Calu3 (cell line): ENCODE measurements around the gene TUBB1. TPM values are rescaled to one million over a fixed set of nuclear protein-coding genes. Genes with fewer than 3 reads are reported as not detected.
A peak's percentile ranks its signal among the peaks of the same experiment; 100 is the strongest.

Source experiments
- BruUV-seq: library from RNA; stranded (reverse); fragments of 400-500 nt; replicated peaks from 2 replicates; lab custom pipeline; 2021; lab: Mats Ljungman, UMichigan
- CTCF ChIA-PET: fragments of 300-600 bp; sonication (Branson Sonifier 250); formaldehyde crosslinking; loops from one replicate; lab custom pipeline; 2022; ENCODE audit warnings: antibody characterized with exemption; lab: Charles Lee
- DNase-seq: peaks from one replicate; pipeline ENCODE4 v3.0.0; 2022
- H3K27ac Mint-ChIP-seq: one replicate; pipeline ENCODE4 v1.8.0; 2022; ENCODE audit warnings: mixed read lengths; ENCODE audit not compliant: unreplicated experiment
- H3K27me3 Mint-ChIP-seq: one replicate; pipeline ENCODE4 v1.8.0; 2022; ENCODE audit warnings: mixed read lengths; ENCODE audit not compliant: unreplicated experiment
- H3K36me3 Mint-ChIP-seq: one replicate; pipeline ENCODE4 v1.8.0; 2022; ENCODE audit warnings: mild to moderate bottlenecking, moderate library complexity, mixed read lengths; ENCODE audit not compliant: insufficient read depth, unreplicated experiment
- H3K4me1 Mint-ChIP-seq: one replicate; pipeline ENCODE4 v1.8.0; 2022; ENCODE audit warnings: mild to moderate bottlenecking, low read depth, mixed read lengths; ENCODE audit not compliant: unreplicated experiment
- H3K4me3 Mint-ChIP-seq: one replicate; pipeline ENCODE4 v1.8.0; 2022; ENCODE audit warnings: mild to moderate bottlenecking, low read depth, moderate library complexity, mixed read lengths; ENCODE audit not compliant: unreplicated experiment
- H3K9me3 Mint-ChIP-seq: one replicate; pipeline ENCODE4 v1.8.0; 2022; ENCODE audit warnings: low read depth, mixed read lengths; ENCODE audit not compliant: unreplicated experiment
- intact Hi-C: fragments of 100-400 bp; cut with micrococcal nuclease; formaldehyde crosslinking; loops from one replicate; pipeline ENCODE4 v1.10.0; 2022; ENCODE audit not compliant: unreplicated experiment
- total RNA-seq: library from RNA; stranded (reverse); gene quantifications from 2 replicates; pipeline ENCODE4 v1.2.3, GENCODE V29; 2022
- TF ChIP-seq, protein P1 (sequence below): fragments of 200-600 bp; IDR thresholded peaks from one replicate; pipeline ENCODE4 v1.8.0; 2022; ENCODE audit warnings: antibody characterized with exemption; ENCODE audit not compliant: unreplicated experiment

The TUBB1 gene
- total RNA-seq, 1 experiment from 2014 or later, result not detected

DNA sequence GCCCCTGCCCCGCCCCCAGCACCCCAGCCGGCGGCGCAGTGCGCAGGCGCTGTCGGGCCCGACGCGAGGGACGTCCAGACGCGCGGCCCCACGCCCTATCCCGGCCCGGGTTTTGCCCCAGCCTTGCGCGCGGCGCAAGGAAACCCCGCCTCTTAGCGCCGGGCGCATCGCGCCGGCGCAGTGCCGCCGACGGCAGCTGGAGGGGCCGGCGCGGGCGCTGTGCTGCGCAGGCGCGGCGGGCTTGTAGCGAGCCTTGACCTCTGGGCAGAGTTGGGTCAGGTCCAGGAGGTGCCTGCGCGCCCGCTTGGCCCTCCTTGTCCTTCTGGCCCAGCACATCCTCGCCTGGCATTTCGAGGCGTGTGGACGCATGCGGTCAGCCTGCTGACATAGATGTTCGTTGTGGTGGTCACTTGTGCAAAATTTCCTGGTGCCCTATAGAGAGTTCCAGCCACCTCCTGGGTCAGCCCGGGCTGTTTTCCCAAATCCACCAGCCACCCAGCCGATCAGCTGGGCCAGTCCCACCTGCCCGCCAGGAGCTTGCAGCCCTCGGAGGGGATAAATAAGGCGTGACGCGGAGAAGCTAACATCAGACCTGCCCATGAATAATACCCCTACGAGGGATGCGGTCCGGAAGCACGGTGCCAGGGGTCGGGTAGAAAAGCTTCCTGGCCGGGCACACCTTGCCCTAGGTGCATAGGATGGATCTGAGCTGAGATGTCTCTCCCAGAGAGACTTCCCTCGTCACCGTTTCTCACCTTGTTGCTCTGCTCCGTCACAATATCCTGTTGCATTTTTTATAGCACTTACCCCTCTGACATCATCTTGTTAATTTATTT is 23.8 kb downstream of the TUBB1 start:
- peaks cover 48% of the 10 kb centered on the region for H3K36me3 Mint-ChIP-seq
- peaks cover 11% of the 10 kb centered on the region for H3K27me3 Mint-ChIP-seq
- peaks cover 27% of the 10 kb centered on the region for H3K4me1 Mint-ChIP-seq
- TF ChIP-seq, protein P1, sequence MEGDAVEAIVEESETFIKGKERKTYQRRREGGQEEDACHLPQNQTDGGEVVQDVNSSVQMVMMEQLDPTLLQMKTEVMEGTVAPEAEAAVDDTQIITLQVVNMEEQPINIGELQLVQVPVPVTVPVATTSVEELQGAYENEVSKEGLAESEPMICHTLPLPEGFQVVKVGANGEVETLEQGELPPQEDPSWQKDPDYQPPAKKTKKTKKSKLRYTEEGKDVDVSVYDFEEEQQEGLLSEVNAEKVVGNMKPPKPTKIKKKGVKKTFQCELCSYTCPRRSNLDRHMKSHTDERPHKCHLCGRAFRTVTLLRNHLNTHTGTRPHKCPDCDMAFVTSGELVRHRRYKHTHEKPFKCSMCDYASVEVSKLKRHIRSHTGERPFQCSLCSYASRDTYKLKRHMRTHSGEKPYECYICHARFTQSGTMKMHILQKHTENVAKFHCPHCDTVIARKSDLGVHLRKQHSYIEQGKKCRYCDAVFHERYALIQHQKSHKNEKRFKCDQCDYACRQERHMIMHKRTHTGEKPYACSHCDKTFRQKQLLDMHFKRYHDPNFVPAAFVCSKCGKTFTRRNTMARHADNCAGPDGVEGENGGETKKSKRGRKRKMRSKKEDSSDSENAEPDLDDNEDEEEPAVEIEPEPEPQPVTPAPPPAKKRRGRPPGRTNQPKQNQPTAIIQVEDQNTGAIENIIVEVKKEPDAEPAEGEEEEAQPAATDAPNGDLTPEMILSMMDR, result no peak
- peak; percentile 99 for DNase-seq
- no peaks in the 10 kb centered on the region for H3K9me3 Mint-ChIP-seq
- peak overlapping the region; percentile 43 for H3K27ac Mint-ChIP-seq
- peak overlapping the region; percentile 63 for H3K4me3 Mint-ChIP-seq
- CTCF ChIA-PET, result interaction anchor here (0.9 kb wide), 1 partner anchor 179 kb away, joined by 3 read pairs; no protein-coding TSS in a partner anchor
- BruUV-seq, result no TSS peak
- intact Hi-C loops, result loop anchor here (1.0 kb wide), 1 partner anchor 22 kb away; no protein-coding TSS in a partner anchor

DNA sequence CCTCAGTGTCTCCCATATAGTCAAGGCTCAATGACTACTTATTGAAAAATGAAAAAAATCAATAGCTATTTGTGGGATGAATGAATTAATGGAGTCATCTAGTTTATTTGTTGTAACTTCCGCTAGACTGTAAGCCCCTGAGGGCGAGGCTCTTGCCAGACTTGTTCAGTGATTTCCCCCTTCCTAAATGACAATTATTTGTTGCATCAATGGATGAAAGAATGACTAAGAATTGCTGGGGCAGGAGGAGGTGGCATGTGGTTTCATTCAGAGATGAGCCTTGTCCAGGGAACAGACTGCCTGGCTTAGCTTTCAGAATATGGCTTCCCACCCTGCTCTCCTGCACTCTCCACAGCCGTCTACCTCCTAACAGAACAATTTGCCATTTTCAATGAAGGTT is 24.5 kb downstream of the TUBB1 start:
- peaks cover 31% of the 10 kb centered on the region for H3K4me1 Mint-ChIP-seq
- BruUV-seq, result no TSS peak
- H3K27me3 Mint-ChIP-seq, result peaks cover 18% of the 10 kb centered on the region
- H3K9me3 Mint-ChIP-seq, result no peaks in the 10 kb centered on the region
- CTCF ChIA-PET, result interaction anchor here (0.8 kb wide), 1 partner anchor 11 kb away, joined by 5 read pairs; the partner anchor contains the start of gene ATP5F1E
- H3K36me3 Mint-ChIP-seq, result peaks cover 44% of the 10 kb centered on the region
- DNase-seq, result no peak
- TF ChIP-seq, protein P1, result no peak
- peak overlapping the region; percentile 63 for H3K4me3 Mint-ChIP-seq
- peak overlapping the region; percentile 43 for H3K27ac Mint-ChIP-seq
- intact Hi-C loops, result loop anchor here (1.0 kb wide), 1 partner anchor 22 kb away; no protein-coding TSS in a partner anchor

DNA sequence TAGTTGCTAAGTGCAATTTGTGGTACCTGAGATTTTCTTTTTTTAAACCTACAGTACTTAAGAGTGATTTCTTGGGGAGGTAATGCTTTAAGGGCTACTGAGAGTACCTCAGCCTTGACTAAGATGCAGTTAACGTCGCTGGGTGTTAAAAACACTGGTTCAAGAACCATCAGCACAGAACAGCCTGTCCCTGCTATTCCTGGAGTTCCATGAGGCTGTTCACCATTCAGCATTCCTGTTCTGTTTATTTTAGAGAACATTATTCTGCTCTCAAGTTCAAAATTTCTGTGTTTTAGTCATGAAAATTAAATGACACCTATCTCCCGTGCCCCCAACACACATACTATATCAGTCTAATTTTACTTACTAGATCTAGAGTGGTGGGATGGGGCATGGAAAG is 25.1 kb downstream of the TUBB1 start:
- peaks cover 24% of the 10 kb centered on the region for H3K27me3 Mint-ChIP-seq
- intact Hi-C loops, result no loop called here
- CTCF ChIA-PET, result interaction anchor here (0.8 kb wide), 1 partner anchor 12 kb away, joined by 5 read pairs; the partner anchor contains the start of gene ATP5F1E
- H3K9me3 Mint-ChIP-seq, result no peaks in the 10 kb centered on the region
- TF ChIP-seq, protein P1, result no peak
- peaks cover 31% of the 10 kb centered on the region for H3K4me1 Mint-ChIP-seq
- BruUV-seq, result no TSS peak
- no peak for DNase-seq
- H3K4me3 Mint-ChIP-seq, result no peak overlapping the region
- H3K27ac Mint-ChIP-seq, result no peak overlapping the region
- peaks cover 40% of the 10 kb centered on the region for H3K36me3 Mint-ChIP-seq

DNA sequence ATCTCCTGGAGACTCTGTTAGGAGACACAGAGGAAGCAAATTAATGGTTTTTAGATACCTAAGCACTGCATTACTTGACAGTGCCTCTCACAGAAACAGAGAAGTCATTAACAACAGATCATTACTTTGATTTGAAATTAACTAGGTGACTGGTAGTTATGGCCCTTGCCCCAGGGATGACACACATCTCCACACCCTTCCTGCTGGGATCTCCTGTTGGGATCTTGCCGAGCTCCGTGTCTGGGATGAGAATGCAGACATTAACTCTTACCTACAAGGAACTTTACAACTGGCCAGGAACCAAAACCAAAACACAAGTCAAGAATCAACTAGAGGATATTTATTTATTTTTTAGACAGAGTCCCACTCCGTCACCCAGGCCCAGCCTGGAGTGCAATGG is 25.6 kb downstream of the TUBB1 start:
- BruUV-seq, result no TSS peak
- CTCF ChIA-PET, result interaction anchor here (1.6 kb wide), 1 partner anchor 12 kb away, joined by 3 read pairs; the partner anchor contains the start of gene ATP5F1E
- H3K27ac Mint-ChIP-seq, result no peak overlapping the region
- H3K9me3 Mint-ChIP-seq, result no peaks in the 10 kb centered on the region
- H3K36me3 Mint-ChIP-seq, result peaks cover 39% of the 10 kb centered on the region
- intact Hi-C loops, result no loop called here
- TF ChIP-seq, protein P1, result no peak
- DNase-seq, result no peak
- H3K27me3 Mint-ChIP-seq, result peaks cover 29% of the 10 kb centered on the region
- H3K4me3 Mint-ChIP-seq, result no peak overlapping the region
- peaks cover 28% of the 10 kb centered on the region for H3K4me1 Mint-ChIP-seq
